K562 (cell line): ENCODE results near the gene NCKIPSD. TPM values are rescaled to one million over a fixed set of nuclear protein-coding genes. Genes with fewer than 3 reads are reported as not detected.

Experiments used
- CBFB ChIP-seq: sonication (generic); formaldehyde crosslinking; IDR thresholded peaks from 2 replicates; pipeline ENCODE4 v1.4.0; 2020; ENCODE audit warnings: mild to moderate bottlenecking, missing genetic modification reagents
- DIDO1 ChIP-seq: fragments of 450-650 bp; IDR thresholded peaks from 2 replicates; pipeline ENCODE4 v1.6.1; 2016; ENCODE audit warnings: low read depth, missing biosample characterization, missing genetic modification characterization
- E2F3 ChIP-seq: fragments of 250-450 bp; sonication (Bioruptor Pico); IDR thresholded peaks from 2 replicates; pipeline ENCODE4 v1.4.0; 2020; ENCODE audit warnings: mild to moderate bottlenecking
- ETV1 ChIP-seq: fragments of 450-650 bp; conservative IDR thresholded peaks from 2 replicates; pipeline ENCODE4 v1.6.1; 2016; ENCODE audit warnings: missing genetic modification characterization, control low read depth, low read depth, missing compliant biosample characterization
- GABPB2 ChIP-seq: fragments of 250-450 bp; sonication (Bioruptor Pico); conservative IDR thresholded peaks from 2 replicates; pipeline ENCODE4 v1.5.1; 2021; ENCODE audit warnings: mild to moderate bottlenecking
- HMBOX1 ChIP-seq: sonication (generic); IDR thresholded peaks from 2 replicates; pipeline ENCODE4 v1.6.1; 2016
- JUN ChIP-seq, 2 experiments: sonication (generic) in 1 of 2; formaldehyde crosslinking in 1 of 2; IDR thresholded peaks; 2 replicates each; pipeline versions ENCODE4 v1.6.1 to v1.8.0; 2012 to 2022; ENCODE audit warnings: borderline replicate concordance in 2 of 2, mild to moderate bottlenecking in 2 of 2, improper control_type of control experiment in 1 of 2, low read depth in 1 of 2, low read length in 1 of 2, missing genetic modification reagents in 1 of 2
- MAFG ChIP-seq: fragments of 450-650 bp; conservative IDR thresholded peaks from 2 replicates; pipeline ENCODE4 v1.6.1; 2016; ENCODE audit warnings: missing genetic modification characterization, missing compliant biosample characterization
- MAZ ChIP-seq, 2 experiments: fragments of 450-650 bp in 1 of 2; sonication (generic) in 1 of 2; formaldehyde crosslinking; IDR thresholded peaks in 1 of 2; conservative IDR thresholded peaks in 1 of 2; 2 replicates each; pipeline versions ENCODE4 v1.4.0 to v1.5.0; 2020; ENCODE audit warnings: mild to moderate bottlenecking in 1 of 2, missing genetic modification reagents in 1 of 2
- MYNN ChIP-seq, 2 experiments: sonication (generic); formaldehyde crosslinking in 1 of 2; IDR thresholded peaks; 2 replicates each; pipeline versions ENCODE4 v1.5.0 to v1.6.1; 2016 to 2020; ENCODE audit warnings: antibody characterized with exemption in 1 of 2, missing genetic modification reagents in 1 of 2
- TEAD4 ChIP-seq, 2 experiments: sonication (generic) in 1 of 2; formaldehyde crosslinking in 1 of 2; IDR thresholded peaks; 2 replicates each; pipeline versions ENCODE4 v1.6.1 to v1.8.0; 2012 to 2022; ENCODE audit warnings: borderline replicate concordance in 1 of 2, inconsistent platforms in 1 of 2, low read length in 1 of 2, mild to moderate bottlenecking in 1 of 2, missing genetic modification reagents in 1 of 2
- TFAP4 ChIP-seq: sonication (generic); formaldehyde crosslinking; IDR thresholded peaks from 2 replicates; pipeline ENCODE4 v1.8.0; 2022; ENCODE audit warnings: missing genetic modification reagents, mild to moderate bottlenecking, moderate library complexity, borderline replicate concordance
- XRCC3 ChIP-seq: fragments of 450-650 bp; IDR thresholded peaks from 2 replicates; pipeline ENCODE4 v1.6.1; 2017; ENCODE audit warnings: mild to moderate bottlenecking, moderate library complexity
- ZNF146 ChIP-seq: IDR thresholded peaks from one replicate; pipeline ENCODE4 v1.6.1; 2018; ENCODE audit warnings: missing compliant biosample characterization; ENCODE audit not compliant: unreplicated experiment
- ZNF407 ChIP-seq: fragments of 450-650 bp; IDR thresholded peaks from 2 replicates; pipeline ENCODE4 v1.6.1; 2016; ENCODE audit warnings: low read depth
- polyA plus RNA-seq, 8 experiments: library from polyadenylated mRNA; depleted of rRNA in 4 of 8; stranded (reverse) in 5 of 8; unstranded in 3 of 8; fragments of >200 nt; fragmentation: Nextera tagmentation in 2 of 8; fragmentation: Illumina TruSeq in 1 of 8; extraction: Ambion mirVana in 2 of 8; extraction: Trizol in 1 of 8; gene quantifications; 2 replicates each; pipeline versions ENCODE4 v1.2.1 to v1.2.3, GENCODE V29; 2011 to 2014; ENCODE audit warnings: inconsistent platforms in 1 of 8, missing spikeins in 1 of 8
- total RNA-seq, 7 experiments: library from RNA; depleted of rRNA in 6 of 7; stranded (reverse); fragments of >200 nt in 6 of 7; fragmentation: Illumina TruSeq in 2 of 7; extraction: Trizol in 2 of 7; gene quantifications; 2 replicates each; pipeline versions ENCODE4 v1.2.1 to v1.2.3, GENCODE V29; 2011 to 2021; ENCODE audit warnings: low replicate concordance in 1 of 7

The NCKIPSD gene
- total and polyA plus RNA-seq, 9 of the 15 experiments (the other 6 are each of a cell fraction or from before 2014, with no cell fraction given) = 0.49 to 24.4 (median 12.3) TPM

GRCh38 chr3:48635222-48636021 lies 50.3 kb downstream of the NCKIPSD start, which contains the start of gene SLC26A6 (continued):
- TF ChIP-seq ZNF146 (no peak), CBFB (CRISPR knock-in tag) (no peak; the same call in 1 of the 2 replicates), TEAD4 (IDR thresholded peaks at IDR 0.05; ENCODE audit: low read length) (no peak), TEAD4 (CRISPR knock-in tag; IDR thresholded peaks at IDR 0.05; ENCODE audit: borderline replicate concordance) (no peak), JUN (IDR thresholded peaks at IDR 0.05; ENCODE audit: borderline replicate concordance, low read depth, low read length) (no peak), JUN (CRISPR knock-in tag; IDR thresholded peaks at IDR 0.05; ENCODE audit: borderline replicate concordance) (no peak), XRCC3 (no peak), MAFG (tag) (no peak), HMBOX1 (no peak), DIDO1 (no peak), ZNF407 (no peak), TFAP4 (CRISPR knock-in tag) (peak; percentile 98), MAZ (CRISPR knock-in tag; conservative IDR thresholded peaks at IDR 0.05 in 1 of 2, IDR thresholded peaks at IDR 0.05 in 1 of 2) (peak; percentile 88 to 96), E2F3 (CRISPR knock-in tag) (no peak), MYNN (IDR thresholded peaks at IDR 0.05) (no peak), MYNN (CRISPR knock-in tag; IDR thresholded peaks at IDR 0.05) (no peak), ETV1 (tag) (peak; percentile 68; the same call in 1 of the 2 replicates), GABPB2 (CRISPR knock-in tag) (no peak)
